A673 (cell line): Measurements from ENCODE around the gene HAUS6.
"Not testable (repeated sequence)": the region's sequence is repeated elsewhere in the genome, so short reads cannot be mapped to it uniquely, and the experiment has no call there.

Experiments
- EZH2 ChIP-seq: fragments of 200-600 bp; sonication (generic); IDR thresholded peaks from 2 replicates; pipeline ENCODE4 v1.6.1; 2017; ENCODE audit warnings: borderline replicate concordance, low read depth, mild to moderate bottlenecking, mixed read lengths, antibody characterized with exemption, low read length; ENCODE audit not compliant: poor library complexity, severe bottlenecking
- TF ChIP-seq, protein P1 (sequence below): fragments of 300-800, 200-600 bp; sonication (generic); conservative IDR thresholded peaks from 2 replicates; pipeline ENCODE4 v1.5.1; 2017; ENCODE audit warnings: low read depth, mild to moderate bottlenecking, antibody characterized with exemption, low read length, moderate library complexity, mixed read lengths

DNA sequence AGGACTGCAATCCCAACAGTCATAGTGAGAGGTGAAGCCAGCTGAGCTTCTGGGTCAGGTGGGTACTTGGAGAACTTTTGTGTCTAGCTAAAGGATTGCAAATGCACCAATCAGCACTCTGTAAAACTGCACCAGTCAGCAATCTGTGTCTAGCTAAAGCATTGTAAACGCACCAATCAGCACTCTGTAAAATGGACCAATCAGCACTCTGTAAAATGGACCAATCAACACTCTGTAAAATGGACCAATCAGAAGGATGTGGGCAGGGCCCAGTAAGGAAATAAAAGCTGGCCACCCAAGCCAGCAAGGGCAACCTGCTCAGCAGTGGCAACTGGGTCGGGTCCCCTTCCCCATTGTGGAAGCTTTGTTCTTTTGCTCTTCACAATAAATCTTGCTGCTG lies 81.1 kb downstream of the HAUS6 start:
- TF ChIP-seq, protein P1, sequence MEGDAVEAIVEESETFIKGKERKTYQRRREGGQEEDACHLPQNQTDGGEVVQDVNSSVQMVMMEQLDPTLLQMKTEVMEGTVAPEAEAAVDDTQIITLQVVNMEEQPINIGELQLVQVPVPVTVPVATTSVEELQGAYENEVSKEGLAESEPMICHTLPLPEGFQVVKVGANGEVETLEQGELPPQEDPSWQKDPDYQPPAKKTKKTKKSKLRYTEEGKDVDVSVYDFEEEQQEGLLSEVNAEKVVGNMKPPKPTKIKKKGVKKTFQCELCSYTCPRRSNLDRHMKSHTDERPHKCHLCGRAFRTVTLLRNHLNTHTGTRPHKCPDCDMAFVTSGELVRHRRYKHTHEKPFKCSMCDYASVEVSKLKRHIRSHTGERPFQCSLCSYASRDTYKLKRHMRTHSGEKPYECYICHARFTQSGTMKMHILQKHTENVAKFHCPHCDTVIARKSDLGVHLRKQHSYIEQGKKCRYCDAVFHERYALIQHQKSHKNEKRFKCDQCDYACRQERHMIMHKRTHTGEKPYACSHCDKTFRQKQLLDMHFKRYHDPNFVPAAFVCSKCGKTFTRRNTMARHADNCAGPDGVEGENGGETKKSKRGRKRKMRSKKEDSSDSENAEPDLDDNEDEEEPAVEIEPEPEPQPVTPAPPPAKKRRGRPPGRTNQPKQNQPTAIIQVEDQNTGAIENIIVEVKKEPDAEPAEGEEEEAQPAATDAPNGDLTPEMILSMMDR: not testable (repeated sequence)
- TF ChIP-seq EZH2: not testable (repeated sequence)
